HL-60/S4 treated with phorbol 12-myristate 13-acetate at 8.2 ng/mL for 4 days and 3 days (cell line): ENCODE data around the gene RHBDF2.
"Not testable (repeated sequence)": the region's sequence is repeated elsewhere in the genome, so short reads cannot be mapped to it uniquely, and the experiment has no call there.

Experiments
- in situ Hi-C: fragments of 300-500 bp; cut with MboI; formaldehyde crosslinking; loops from 2 replicates; pipeline ENCODE4 v1.15.0; 2022; ENCODE audit warnings: low sequenced_read_pairs

RHBDF2 gene

DNA sequence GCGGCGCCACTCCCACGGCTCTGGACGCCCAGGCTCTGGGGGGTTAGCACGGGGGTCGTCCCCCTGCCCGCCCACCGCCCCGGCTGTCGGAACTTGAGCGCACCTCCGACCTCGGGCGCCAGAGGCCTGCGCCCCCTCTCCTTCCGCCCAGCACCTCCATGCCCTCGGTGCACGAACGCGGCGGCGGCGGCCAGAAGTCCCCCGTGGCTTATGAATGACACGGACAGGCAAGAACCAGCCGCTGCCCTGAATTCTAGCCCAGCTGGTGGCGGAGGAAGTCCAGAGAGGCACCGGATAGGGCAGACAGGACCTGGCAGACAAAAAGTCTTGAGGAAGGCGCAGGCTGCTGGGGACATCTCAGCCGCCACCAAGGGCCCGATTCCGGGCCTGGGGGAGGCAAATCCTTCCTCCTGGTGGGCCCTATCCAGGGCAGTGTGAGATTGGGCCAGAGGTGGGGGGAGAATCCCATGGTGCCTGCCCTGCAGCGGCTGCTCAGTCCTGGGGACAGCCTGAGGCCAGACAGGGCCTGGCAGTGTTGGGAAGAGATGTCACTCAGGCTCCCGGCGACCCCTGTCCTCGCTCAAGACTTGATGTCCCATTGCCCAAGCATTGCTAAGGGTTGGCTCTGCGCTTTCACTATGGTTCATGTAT is 37.2 kb upstream of the RHBDF2 start:
- in situ Hi-C loops: no loop called here

DNA sequence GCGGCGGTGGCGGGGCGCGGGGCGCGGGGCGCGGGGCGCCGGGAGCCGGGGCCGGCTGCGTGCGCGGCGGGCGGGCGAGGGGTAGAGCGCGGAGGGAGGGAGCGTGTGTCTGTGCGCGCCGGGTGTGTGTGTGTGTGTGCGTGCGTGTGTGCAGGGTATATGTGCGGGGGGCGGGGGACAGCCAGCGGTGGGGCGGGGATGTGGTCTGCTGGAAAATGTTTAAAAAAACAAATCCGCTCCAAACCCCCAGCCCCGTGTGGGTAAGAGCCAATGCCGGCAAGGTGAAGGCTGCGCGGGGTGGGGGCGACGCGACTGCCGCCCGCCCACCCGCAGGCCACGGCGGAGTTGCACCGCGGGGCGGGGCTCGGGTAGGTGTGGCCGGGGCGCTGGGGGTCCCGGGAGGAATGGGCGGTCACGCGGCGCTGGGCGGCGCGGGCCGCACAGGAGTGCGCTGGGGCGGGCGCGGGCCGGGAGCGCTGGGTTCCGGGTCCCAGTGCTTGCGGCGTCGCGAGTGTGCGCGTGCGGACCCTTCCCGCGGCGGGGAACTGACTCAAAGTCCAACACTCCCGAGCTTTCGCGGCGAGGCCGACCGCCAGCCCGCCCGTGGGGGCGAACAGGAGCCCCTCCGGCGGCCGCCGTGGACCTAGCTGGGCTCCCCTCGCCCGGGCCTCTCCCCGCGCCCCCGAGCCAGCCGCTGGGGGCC is 36.5 kb upstream of the RHBDF2 start, which contains the start of gene CYGB:
TSS of gene CYGB (minus strand) at position 132 of the 703 bp plus-strand sequence. CDS start 167 bp downstream, outside the sequence.
- in situ Hi-C loops: no loop called here

DNA sequence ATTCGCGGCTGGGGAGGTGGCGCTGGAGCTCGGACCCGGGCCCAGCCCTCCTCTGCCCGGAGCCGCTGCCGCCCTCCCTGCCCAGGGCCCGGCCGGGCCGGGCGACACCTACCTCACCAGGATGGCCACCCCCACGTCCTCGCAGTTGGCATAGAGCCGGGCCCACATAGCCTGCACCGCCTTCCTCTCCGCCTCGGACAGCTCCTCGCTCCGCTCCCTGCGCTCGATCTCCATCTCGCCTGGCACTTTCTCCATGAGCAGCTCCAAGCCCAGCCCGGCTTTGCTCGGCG is 36.0 kb upstream of the RHBDF2 start:
- in situ Hi-C loops: no loop called here

DNA sequence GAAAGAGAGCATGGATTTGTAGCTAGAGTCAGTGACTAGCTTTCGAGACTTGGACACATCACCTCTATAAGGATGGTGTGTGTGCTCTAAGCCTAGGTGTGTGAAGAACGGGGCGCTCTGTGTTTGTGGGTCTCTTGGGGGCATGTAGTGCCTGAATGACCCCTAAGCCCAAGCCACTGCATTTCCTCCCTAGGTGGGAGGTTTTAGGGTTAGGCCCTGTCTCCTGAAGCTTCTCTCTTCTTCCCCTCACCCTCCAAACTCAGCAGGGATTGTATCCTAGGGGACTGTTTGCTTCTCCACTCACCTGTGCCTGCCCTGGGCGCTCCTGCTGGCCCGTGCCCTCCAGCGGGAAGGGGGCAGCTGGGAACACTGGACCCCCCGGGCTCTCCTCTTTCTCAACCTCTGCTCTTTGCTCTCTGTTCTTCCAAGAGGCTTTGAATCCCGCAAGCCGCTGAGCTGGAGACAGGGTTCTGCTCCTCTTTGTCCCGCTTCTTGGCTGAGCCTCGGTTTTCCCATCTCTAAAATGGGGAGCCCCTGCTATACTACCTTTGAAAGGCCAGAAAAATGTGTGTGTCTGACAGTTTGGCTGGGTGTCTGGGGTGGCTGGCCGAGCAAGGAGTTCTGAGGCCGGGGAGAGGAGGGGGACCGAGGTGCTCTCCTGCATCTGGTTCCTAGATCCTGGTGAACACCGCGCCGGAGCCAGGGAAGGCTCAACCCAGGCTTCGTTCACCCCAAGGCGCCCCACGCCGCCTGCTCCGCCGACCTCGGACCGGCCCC is 35.5 kb upstream of the RHBDF2 start:
- in situ Hi-C loops: no loop called here

DNA sequence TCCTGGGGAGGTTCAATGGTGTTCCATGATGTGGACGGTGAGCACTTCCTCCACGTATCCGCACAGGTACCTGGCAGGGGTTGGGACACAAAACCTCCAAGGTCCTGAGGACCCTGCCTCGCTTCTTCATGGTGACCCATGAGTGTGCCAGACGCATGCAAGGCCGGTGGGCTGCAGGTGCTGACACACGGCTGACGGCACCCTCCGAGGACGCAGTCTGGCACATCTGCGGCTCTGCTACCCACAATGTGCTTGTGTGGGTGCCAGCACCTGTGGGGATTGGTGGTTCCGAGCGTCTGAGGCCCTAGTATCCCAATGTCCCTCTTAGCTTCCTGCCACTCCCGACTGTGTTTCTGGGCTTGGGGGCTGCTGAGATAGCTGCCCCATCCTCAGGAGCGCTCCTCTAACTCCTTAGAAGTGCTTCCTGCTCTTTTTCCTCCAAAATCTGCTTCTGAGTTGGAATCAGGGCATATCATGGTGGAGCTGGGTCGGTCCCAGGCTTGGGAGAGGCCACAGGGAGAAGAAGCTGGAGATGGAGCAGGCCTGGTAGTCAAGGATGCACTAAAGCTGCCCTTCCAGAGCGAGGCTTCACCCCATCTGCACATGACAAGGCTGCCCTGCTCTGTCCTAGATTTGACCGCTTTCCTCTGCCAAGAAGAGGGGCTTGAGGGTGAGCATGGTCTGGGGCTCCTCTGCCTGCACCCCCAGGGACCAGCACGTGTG is 34.7 kb upstream of the RHBDF2 start:
- in situ Hi-C loops: no loop called here

DNA sequence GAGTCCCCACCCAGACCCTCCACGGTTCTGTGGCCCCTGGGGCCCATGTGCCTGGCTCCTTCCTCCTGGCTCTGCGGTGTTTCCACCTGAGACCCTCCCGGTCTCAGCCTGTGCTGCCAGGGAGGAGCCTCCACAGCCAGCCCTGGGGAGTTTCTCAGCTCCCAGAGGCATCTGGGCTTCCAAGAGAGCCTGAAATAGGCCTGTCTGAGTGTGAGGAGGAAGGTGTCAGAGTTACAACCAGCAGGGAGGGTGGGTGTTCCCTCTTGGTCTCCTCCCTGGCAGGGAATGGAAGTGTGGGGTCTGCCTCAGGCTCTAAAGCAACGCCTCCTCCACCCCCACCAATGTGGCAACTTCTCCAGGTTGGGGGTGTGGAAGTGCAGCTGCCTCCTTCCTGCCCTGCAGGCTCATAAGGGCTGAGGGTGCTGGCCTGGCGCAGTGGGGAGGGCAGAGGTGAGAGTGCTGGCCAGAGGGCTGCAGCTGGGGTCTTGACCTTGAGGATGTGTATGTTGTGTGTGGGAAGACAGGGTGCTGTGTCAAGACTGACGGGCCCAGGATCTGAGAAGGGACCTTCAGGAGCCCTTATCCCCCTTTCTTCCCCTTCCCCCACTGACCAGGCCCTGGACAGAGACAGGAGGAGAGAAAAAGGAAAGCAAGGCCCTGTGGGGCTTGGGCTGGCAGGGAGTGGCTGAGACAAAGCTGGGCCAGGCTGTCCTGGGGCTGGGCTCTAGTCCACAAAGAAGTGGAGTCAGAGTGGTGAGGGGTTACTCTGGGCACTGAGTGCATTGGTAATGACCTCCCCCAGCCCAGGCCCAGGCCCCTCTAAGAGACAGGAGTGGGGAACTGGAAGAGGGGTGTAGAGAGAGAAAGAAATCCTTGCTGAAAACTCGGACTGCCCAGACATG is 33.9 kb upstream of the RHBDF2 start:
- in situ Hi-C loops: no loop called here

DNA sequence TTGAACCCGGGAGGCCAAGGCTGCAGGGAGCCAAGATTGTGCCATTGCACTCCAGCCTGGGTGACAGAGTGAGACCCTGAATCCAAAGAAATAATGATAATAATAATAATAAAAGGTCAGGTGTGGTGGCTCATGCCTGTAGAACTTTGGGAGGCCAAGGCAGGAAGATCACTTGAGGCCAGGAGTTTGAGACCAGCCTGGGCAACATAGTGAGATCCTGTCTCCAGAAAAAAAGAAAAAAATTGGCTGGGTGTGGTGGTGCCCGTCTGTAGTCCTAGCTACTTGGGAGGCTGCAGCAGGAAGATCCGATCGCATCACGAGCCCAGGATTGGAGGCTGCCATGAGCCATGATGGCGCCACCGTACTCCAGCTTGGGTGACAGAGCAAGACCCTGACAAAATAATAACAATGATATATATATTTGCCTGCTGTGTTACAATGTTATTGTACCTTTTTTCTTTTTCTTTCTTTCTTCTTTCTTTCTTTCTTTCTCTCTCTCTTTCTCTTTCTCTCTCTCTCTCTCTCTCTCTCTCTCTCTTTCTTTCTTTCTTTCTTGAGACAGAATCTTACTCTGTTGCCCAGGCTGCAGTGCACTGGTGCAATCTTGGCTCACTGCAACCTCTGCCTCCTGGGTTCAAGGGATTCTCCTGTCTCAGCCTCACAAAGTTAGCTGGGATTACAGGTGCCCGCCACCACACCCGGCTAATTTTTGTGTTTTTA is 32.6 kb upstream of the RHBDF2 start:
- in situ Hi-C loops: not testable (repeated sequence)

DNA sequence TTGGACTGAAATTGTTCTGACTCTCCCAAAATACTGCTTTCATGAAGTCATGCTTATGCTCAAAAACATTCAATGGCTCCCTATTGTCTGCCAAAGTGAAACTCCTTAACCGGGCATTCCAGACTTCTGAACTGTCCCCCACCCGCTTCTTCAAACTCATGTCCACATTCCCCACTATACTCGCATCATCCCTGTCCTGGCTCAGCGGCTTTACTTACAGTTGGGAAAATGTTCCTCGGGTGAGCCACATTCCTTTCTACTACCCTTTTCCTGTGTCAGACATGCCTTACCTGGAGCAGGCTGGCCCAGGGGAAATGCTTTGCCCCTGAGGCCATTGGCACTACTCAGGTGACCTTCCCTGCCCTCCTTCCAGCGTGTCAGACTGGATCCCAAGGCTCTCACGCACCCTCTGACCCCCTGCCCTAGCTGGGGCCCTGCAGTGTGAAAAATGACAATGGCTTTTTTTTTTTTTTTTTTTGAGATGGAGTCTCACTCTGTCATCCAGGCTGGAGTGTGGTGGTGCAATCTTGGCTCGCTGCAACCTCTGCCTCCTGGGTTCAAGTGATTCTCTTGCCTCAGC is 30.9 kb upstream of the RHBDF2 start:
- in situ Hi-C loops: no loop called here

DNA sequence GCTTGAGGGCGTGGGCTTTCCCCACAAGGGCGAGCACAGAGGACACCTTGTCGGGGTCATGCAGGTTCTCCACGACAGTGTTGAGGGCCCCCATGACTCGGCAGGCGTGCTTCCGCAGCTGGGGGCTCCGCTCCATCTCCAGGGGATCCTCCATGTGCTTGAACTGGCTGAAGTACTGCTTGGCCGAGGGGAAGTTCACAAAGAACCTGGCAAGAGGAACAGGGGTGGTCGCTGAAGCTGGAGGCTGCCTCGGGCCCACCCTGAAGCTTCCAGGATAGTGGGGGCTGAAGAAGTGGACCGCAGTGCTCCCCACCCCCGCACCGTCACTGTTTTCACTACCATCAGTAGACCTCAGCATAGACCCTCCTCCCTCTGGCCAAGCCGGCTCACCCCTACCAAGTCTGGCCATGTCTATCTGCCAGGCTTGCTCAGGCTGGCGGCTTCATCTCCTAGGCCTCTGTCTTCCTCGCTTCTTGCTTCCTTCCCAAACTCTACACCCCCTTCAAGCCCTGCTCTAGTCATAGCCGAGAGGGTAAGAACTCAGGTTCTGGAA is 30.3 kb upstream of the RHBDF2 start:
- in situ Hi-C loops: no loop called here

DNA sequence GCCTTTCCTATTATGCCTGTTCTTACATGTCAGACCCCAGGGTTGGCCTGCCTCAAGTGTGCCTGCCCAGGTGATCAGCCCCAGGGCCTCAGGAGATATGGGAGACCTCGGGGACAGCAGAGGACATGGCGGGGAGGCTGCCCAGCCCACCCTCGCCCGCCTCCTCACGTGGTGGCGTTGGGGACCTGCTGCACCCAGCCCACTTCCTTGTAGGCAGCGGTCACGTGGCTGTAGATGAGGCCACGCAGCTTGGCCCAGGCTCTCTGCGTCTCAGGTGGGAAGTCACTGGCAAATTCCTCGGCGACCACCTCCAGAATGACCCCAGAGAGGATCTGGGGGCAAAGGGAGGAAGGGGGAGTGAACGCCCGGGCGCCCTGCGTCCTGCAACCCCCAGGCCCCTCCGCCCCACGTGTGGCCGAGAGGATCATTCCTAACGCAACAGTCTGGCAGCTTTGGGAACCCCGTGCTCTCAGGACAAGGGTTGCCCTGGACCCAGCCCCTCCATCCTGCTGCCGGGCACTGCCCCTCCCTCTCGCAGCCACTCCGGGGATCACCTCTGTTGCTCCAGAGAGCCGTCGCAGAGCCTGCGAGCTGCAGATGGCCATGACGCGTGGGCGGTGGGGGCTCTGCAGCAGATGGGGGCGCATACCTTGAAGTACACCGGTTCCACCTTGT is 29.7 kb upstream of the RHBDF2 start:
- in situ Hi-C loops: no loop called here

DNA sequence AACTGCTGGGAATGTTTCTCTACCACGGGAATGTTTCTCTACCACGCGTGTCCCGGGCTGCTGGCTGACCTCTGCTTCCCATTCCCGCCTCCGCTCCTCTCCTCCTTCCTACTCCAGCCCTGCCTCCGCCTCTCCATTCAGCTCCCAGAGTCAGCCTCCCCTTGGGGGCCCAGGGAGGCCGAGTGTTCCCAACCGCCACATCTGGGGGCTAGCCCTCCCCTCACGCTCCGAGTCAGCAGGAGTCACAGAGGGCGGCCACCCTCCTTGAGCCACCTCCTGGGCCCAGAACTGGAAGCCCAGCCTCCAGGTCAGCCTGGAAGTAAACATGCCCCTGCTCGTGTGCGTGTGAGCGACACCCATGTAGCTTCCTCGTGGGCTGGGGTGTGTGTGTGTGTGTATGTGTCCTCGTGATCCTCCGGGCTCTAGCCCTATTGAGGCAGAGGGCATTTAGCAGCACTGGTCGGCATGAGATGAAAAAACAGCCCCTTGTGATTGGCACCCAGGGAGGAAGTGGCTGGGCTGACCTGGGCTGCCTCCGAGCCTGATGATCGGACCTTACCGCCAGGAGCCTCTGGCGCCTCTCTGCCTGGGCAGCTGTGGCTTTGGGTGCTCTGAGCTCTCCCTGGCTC is 29.0 kb upstream of the RHBDF2 start:
- in situ Hi-C loops: no loop called here

DNA sequence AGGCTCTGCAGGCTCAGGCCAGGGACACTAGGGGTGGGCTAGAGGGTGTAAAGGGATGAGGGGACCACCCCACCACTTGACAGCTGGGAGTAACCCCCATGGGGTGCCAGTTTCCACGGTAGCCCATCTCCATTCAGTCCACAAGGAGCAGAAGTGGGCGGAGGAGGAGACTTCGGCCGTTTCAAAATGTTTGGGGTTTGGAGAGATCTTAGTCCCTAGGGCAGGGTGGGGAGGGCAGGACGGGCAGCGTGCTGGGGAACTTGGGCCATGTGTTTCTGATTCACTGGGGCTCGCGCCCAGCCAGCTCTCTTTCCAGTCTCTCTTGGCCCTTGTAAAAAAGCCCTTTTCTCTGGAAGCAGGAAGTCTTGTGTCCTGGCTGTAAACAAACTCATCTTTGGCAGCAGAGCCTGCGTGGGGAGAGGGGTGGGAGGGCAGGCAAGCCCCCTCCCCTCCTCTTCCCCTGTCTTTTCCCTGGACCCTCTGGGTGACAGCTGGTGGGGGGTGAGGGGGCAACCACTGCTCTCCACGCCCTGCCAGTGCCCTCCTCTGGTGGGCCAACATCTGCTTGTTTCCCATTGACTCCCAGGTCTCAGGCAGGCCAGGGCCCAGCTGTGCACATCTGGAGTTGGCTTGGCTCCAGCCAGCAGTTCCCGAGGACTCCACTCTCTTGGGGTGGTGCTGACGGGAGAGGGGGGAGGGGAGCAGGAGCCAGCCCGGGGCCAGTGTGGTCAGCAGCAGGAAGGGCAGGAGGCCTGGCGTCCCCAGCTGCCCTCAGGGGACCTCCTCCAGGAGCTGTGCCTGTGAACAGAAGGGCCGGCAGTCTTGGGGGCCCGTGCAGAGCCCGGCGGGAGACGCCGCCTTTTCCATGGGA is 28.2 kb upstream of the RHBDF2 start:
- in situ Hi-C loops: no loop called here

DNA sequence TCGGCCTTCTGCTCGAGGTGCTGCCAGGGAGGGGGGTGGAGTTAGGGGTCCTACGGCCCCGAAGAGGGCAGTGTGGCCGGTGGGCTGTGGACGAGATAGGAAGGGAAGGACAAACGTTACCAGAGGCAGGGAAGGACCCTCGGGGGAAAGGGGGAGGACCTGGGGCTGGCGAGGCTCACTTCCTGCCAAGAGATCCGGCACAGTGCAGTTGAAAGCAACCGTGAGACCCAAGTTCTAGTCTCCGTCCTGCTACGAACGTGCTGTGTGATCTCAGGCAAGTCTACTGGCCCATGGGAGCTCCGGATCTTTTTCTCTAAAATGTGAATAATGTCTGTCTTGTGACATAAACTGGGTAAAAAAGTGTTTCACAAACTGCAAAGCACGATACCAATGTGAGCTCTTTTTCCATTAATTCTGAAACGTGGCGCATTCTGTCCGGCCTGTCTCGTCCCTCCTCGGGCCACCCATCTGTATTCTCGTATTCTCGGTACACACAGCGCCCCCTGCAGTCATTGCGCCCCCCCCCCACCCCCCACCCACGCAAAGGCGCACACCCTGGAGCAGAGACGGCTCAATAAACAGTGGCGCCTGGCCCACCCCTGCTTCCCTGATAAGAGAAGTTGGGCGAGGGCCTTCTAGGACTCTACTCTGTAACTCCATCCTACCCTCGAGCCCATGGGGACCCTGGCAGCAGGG is 27.5 kb upstream of the RHBDF2 start:
- in situ Hi-C loops: no loop called here

DNA sequence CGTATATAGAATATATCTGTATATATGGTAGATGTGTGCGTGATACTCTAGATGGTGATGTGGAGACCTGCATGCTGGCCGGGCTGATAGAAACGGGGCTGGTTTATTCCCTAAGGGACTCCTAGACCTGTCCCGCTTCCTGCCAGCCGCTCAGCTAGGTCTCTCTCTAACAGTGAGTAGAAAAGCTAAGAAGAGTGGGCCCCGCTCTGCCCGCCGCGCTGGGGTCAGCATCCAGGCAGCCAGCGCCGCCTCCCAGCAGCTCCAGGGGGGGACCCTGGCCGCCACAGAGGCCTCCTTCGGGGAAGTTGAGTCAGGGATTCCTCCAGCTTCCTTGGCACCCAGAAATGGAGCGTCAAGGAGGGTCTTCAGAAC is 26.9 kb upstream of the RHBDF2 start:
- in situ Hi-C loops: no loop called here

DNA sequence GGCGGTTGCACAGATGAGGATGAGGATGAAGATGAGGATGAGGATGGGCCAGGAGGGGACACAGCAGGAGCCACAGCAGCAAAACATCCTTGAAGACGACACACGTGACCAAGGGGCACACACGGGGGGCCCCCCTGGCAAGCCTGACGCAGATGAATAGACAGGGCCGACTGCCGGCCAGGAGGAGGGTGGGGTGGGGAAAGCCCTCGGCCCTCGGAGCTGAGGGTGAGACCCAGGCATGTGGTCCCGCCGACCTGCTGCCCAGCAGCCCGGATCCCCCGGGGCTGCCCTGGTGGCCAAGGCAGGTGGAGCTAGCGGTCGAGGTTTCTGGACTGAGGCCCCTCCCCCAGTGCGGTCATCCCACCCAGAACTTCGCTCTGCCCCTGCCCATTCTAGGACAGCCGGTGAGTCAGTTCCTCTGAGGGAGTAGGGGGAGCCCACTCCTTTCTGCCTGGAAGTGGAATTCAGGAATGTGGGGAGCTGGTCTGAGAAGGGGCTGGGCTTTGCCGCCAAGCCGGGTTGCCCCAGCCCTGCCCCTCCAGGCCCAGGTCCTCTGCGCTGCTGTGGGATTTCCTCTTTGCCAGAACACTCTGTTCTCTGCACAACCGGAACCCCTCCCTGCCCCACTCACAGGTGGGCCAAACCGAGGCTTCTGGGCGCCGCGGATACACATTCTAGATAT is 26.3 kb upstream of the RHBDF2 start:
- in situ Hi-C loops: no loop called here

DNA sequence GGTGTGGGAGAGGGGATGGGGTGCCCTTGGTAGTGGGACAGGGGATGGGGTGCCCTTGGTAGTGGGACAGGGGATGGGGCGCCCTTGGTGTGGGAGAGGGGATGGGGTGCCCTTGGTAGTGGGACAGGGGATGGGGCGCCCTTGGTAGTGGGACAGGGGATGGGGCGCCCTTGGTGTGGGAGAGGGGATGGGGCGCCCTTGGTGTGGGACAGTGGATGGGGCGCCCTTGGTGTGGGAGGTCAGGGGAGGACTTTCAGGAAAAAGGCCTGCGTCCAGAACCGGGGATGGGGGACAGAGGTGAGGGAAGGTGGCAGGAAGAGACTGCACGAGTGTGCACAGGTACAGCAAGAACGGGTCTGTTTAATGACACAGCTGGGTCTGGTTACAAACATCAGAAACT is 25.8 kb upstream of the RHBDF2 start:
- in situ Hi-C loops: not testable (repeated sequence)
